H1 (cell line): Measurements from ENCODE around the gene NEURL1B. TPM values are rescaled to one million over a fixed set of nuclear protein-coding genes. Genes with fewer than 3 reads are reported as not detected.

Experiments
- CTCF ChIA-PET: fragments of 300-600 bp; sonication (Branson Sonifier 250); formaldehyde crosslinking; loops from one replicate; lab custom pipeline; 2021; ENCODE audit not compliant: partially characterized antibody; lab: Charles Lee
- POLR2A ChIA-PET: fragments of 300-600 bp; sonication (Branson Sonifier 250); formaldehyde crosslinking; loops from one replicate; lab custom pipeline; 2021; ENCODE audit warnings: inconsistent platforms; ENCODE audit not compliant: partially characterized antibody; lab: Charles Lee
- DNase-seq, 2 experiments: peaks; one replicate each; pipeline versions ENCODE4 v3.0.0 to v3.0.0-alpha.2; 2010 to 2022; ENCODE audit warnings: low spot score in 2 of 2, low read depth in 1 of 2, mixed read lengths in 1 of 2
- FAIRE-seq: peaks from 2 replicates; lab custom pipeline; 2011; peaks lifted over from hg19 to GRCh38; lab: Jason Lieb, UNC
- H2AFZ ChIP-seq: 2 replicates; pipeline ENCODE4 v1.8.1; 2012; ENCODE audit warnings: low read length, inconsistent platforms
- H2AK5ac ChIP-seq: 2 replicates; pipeline ENCODE4 v1.6.1; 2013; ENCODE audit warnings: low read depth, low read length
- H2BK120ac ChIP-seq: replicated peaks from 2 replicates; pipeline ENCODE3; 2013; ENCODE audit warnings: low read depth, low read length, inconsistent platforms
- H2BK12ac ChIP-seq: 2 replicates; pipeline ENCODE4 v1.6.1; 2013; ENCODE audit warnings: low read depth, low read length
- H2BK15ac ChIP-seq: 2 replicates; pipeline ENCODE4 v1.6.1; 2013; ENCODE audit warnings: low read length
- H2BK20ac ChIP-seq: 2 replicates; pipeline ENCODE4 v1.6.1; 2013; ENCODE audit warnings: low read length
- H2BK5ac ChIP-seq: 2 replicates; pipeline ENCODE4 v1.6.1; 2013; ENCODE audit warnings: low read depth, low read length
- H3K14ac ChIP-seq: 2 replicates; pipeline ENCODE4 v1.6.1; 2013; ENCODE audit warnings: inconsistent platforms; ENCODE audit not compliant: insufficient read length
- H3K18ac ChIP-seq: 2 replicates; pipeline ENCODE4 v1.6.1; 2013; ENCODE audit warnings: low read length; ENCODE audit errors: extremely low read depth
- H3K23ac ChIP-seq: 2 replicates; pipeline ENCODE4 v1.6.1; 2013; ENCODE audit warnings: inconsistent platforms; ENCODE audit not compliant: insufficient read length
- H3K23me2 ChIP-seq: 2 replicates; pipeline ENCODE4 v1.6.1; 2013; ENCODE audit warnings: low read depth, low read length
- H3K27ac ChIP-seq: 2 replicates; pipeline ENCODE4 v1.6.1; 2011; ENCODE audit warnings: low read depth, low read length, inconsistent platforms
- H3K27me3 ChIP-seq, 4 experiments: replicated peaks in 1 of 4; 1 replicate in 1 of 4; 2 replicates in 3 of 4; pipeline versions ENCODE4 v1.6.1 to v1.8.1; 2011 to 2013; ENCODE audit warnings: low read length in 3 of 4, mild to moderate bottlenecking in 3 of 4, inconsistent platforms in 2 of 4, mixed read lengths in 2 of 4, moderate library complexity in 1 of 4; ENCODE audit not compliant: control insufficient read depth in 3 of 4, insufficient read depth in 3 of 4; ENCODE audit errors: extremely low read depth in 1 of 4
- H3K36me3 ChIP-seq, 4 experiments: 2 replicates each; pipeline versions ENCODE4 v1.6.1 to v1.8.1; 2011 to 2013; ENCODE audit warnings: mild to moderate bottlenecking in 4 of 4, low read length in 3 of 4, moderate library complexity in 2 of 4, control low read depth in 1 of 4, inconsistent platforms in 1 of 4; ENCODE audit not compliant: insufficient read depth in 4 of 4, control insufficient read depth in 2 of 4
- H3K4ac ChIP-seq: replicated peaks from 2 replicates; pipeline ENCODE3; 2013; ENCODE audit warnings: low read length, low read depth, mixed read lengths, inconsistent platforms; ENCODE audit not compliant: insufficient read length
- H3K4me1 ChIP-seq, 4 experiments: replicated peaks in 1 of 4; 1 replicate in 1 of 4; 2 replicates in 3 of 4; pipeline versions ENCODE4 v1.6.1 to v1.8.1; 2011 to 2013; ENCODE audit warnings: low read length in 3 of 4, inconsistent platforms in 2 of 4, mixed read lengths in 1 of 4; ENCODE audit not compliant: insufficient read depth in 4 of 4, control insufficient read depth in 3 of 4
- H3K4me2 ChIP-seq, 2 experiments: 2 replicates each; pipeline versions ENCODE4 v1.6.1 to v1.8.1; 2011 to 2013; ENCODE audit warnings: low read depth in 2 of 2, low read length in 2 of 2, control low read depth in 1 of 2, inconsistent platforms in 1 of 2, mild to moderate bottlenecking in 1 of 2; ENCODE audit not compliant: insufficient read depth in 1 of 2
- H3K4me3 ChIP-seq, 4 experiments: fragments of 200-600, 300-600 bp in 1 of 4; sonication (generic), shearing (Covaris generic), sonication (Bioruptor Twin) in 1 of 4; 2 replicates each; pipeline versions ENCODE4 v1.5.1 to v1.8.1; 2011 to 2016; ENCODE audit warnings: low read length in 4 of 4, low read depth in 3 of 4, control low read depth in 2 of 4, inconsistent platforms in 2 of 4, mild to moderate bottlenecking in 2 of 4, mixed read lengths in 1 of 4, moderate library complexity in 1 of 4; ENCODE audit not compliant: insufficient read depth in 2 of 4; ENCODE audit errors: extremely low read depth in 1 of 4
- H3K56ac ChIP-seq: replicated peaks from 2 replicates; pipeline ENCODE3; 2013; ENCODE audit warnings: low read depth, mild to moderate bottlenecking, mixed read lengths, low read length, inconsistent platforms; ENCODE audit not compliant: insufficient read length
- H3K79me1 ChIP-seq: 2 replicates; pipeline ENCODE4 v1.6.1; 2013; ENCODE audit warnings: low read depth, low read length, control low read depth
- H3K79me2 ChIP-seq, 2 experiments: 2 replicates each; pipeline versions ENCODE4 v1.6.1 to v1.8.1; 2012 to 2013; ENCODE audit warnings: low read length in 2 of 2, mild to moderate bottlenecking in 2 of 2, inconsistent platforms in 1 of 2; ENCODE audit not compliant: insufficient read depth in 2 of 2, control insufficient read depth in 1 of 2
- H3K9ac ChIP-seq, 4 experiments: replicated peaks in 1 of 4; 1 replicate in 1 of 4; 2 replicates in 3 of 4; pipeline versions ENCODE4 v1.6.1 to v1.8.1; 2011 to 2013; ENCODE audit warnings: low read depth in 3 of 4, low read length in 3 of 4, control low read depth in 2 of 4, mild to moderate bottlenecking in 2 of 4, moderate library complexity in 2 of 4, inconsistent platforms in 1 of 4; ENCODE audit errors: extremely low read depth in 1 of 4
- H3K9me3 ChIP-seq, 2 experiments: 2 replicates each; pipeline versions ENCODE4 v1.6.1 to v1.8.1; 2012 to 2013; ENCODE audit warnings: mild to moderate bottlenecking in 2 of 2, moderate library complexity in 2 of 2, control low read depth in 1 of 2, inconsistent platforms in 1 of 2, low read depth in 1 of 2, low read length in 1 of 2, mixed read lengths in 1 of 2; ENCODE audit not compliant: insufficient read depth in 2 of 2
- H4K20me1 ChIP-seq, 2 experiments: replicated peaks in 1 of 2; 2 replicates each; pipeline versions ENCODE3 to v1.8.1; 2011 to 2013; ENCODE audit warnings: inconsistent platforms in 2 of 2, low read length in 2 of 2, mild to moderate bottlenecking in 1 of 2; ENCODE audit not compliant: insufficient read depth in 2 of 2, control insufficient read depth in 1 of 2
- H4K5ac ChIP-seq: 2 replicates; pipeline ENCODE4 v1.6.1; 2013; ENCODE audit warnings: low read length, low read depth, mixed read lengths, inconsistent platforms; ENCODE audit not compliant: insufficient read length
- H4K8ac ChIP-seq: 2 replicates; pipeline ENCODE4 v1.8.0; 2013; ENCODE audit warnings: mild to moderate bottlenecking, moderate library complexity, low read length, inconsistent platforms; ENCODE audit not compliant: insufficient read depth; ENCODE audit errors: extremely low read depth
- H4K91ac ChIP-seq: replicated peaks from 2 replicates; pipeline ENCODE3; 2013; ENCODE audit warnings: low read length, mixed read lengths, inconsistent platforms; ENCODE audit not compliant: insufficient read length
- USF2 ChIP-seq: IDR thresholded peaks from 2 replicates; pipeline ENCODE4 v1.6.1; 2011; ENCODE audit warnings: low read length, improper control_type of control experiment
- WGBS, 2 experiments: shearing (Covaris generic) in 1 of 2; methylation state at CpG; one replicate each; pipeline versions ENCODE4 v1.1.6 to v1.1.7; 2013 to 2015; ENCODE audit warnings: low lambda C conversion rate in 2 of 2, mixed read lengths in 2 of 2, inconsistent platforms in 1 of 2, low coverage in 1 of 2, missing lambda C conversion rate in 1 of 2; ENCODE audit not compliant: insufficient replicate concordance in 2 of 2, insufficient coverage in 1 of 2, insufficient read length in 1 of 2; ENCODE audit errors: extremely low coverage in 1 of 2, missing lambda C conversion rate in 1 of 2; 5-methylcytosine and 5-hydroxymethylcytosine counted together
- polyA plus RNA-seq, 7 experiments: library from polyadenylated mRNA; depleted of rRNA in 3 of 7; stranded (reverse) in 5 of 7; unstranded in 2 of 7; fragments of >200 nt in 5 of 7; fragments of 200-250 nt in 2 of 7; gene quantifications; 1 replicate in 5 of 7; 2 replicates in 1 of 7; 4 replicates in 1 of 7; pipeline versions ENCODE4 v1.2.1 to v1.2.3, GENCODE V29; 2011 to 2013; ENCODE audit warnings: missing spikeins in 2 of 7, mixed read lengths in 2 of 7
- total RNA-seq: library from RNA; stranded (reverse); fragmentation: NEBNext Ultra II Directional; extraction: Animal tissue kit (Norgen Biotek cat#: 25700); gene quantifications from 2 replicates; pipeline ENCODE4 v1.2.1, GENCODE V29; 2021

Gene NEURL1B
- total and polyA plus RNA-seq, 2 of the 8 experiments (the other 6 are each of a cell fraction or from before 2014, with no cell fraction given): 3.3 to 6.1 TPM

- H4K5ac ChIP-seq: no peak overlapping the region
- H3K18ac ChIP-seq: no peak overlapping the region
- H3K27me3 ChIP-seq: peaks cover 7 to 26% (median 22%) of the 10 kb centered on the region in 4 experiments
- peaks cover 5% of the 10 kb centered on the region for H3K23me2 ChIP-seq
- H2AK5ac ChIP-seq: no peak overlapping the region
- no peak overlapping the region for H3K27ac ChIP-seq
- no peak for DNase-seq
- H2BK20ac ChIP-seq: no peak overlapping the region
- no peak overlapping the region for H2AFZ ChIP-seq
- ChIA-PET CTCF (interaction anchor here (0.9 to 10.6 kb wide), 6 partner anchors 9 to 209 kb away, joined by 3 to 113 read pairs (median 6); no protein-coding TSS in a partner anchor), POLR2A (interaction anchor here (0.7 to 0.9 kb wide), 2 partner anchors 9 to 144 kb away, joined by 3 read pairs; no protein-coding TSS in a partner anchor)
- no peaks in the 10 kb centered on the region for H3K36me3 ChIP-seq
- no peak overlapping the region for H3K14ac ChIP-seq
- H3K79me1 ChIP-seq: no peaks in the 10 kb centered on the region; the same call in 1 of the 2 replicates
- no peak overlapping the region for H3K4ac ChIP-seq
- no peak overlapping the region for H3K9ac ChIP-seq
- H3K56ac ChIP-seq: no peak overlapping the region
- FAIRE-seq: no peak
- WGBS, 2 experiments: 79% methylated on average over 4 of the region's 4 CpGs; no CpG with 5 or more reads in 1 of the 2 experiments
- H2BK12ac ChIP-seq: no peak overlapping the region
- no peaks in the 10 kb centered on the region for H4K20me1 ChIP-seq
- no peak overlapping the region for H2BK120ac ChIP-seq
- H2BK15ac ChIP-seq: no peak overlapping the region
- no peak overlapping the region for H2BK5ac ChIP-seq
- TF ChIP-seq USF2: no peak
- H3K9me3 ChIP-seq: no peaks in the 10 kb centered on the region
- no peak overlapping the region for H3K23ac ChIP-seq
- no peak overlapping the region for H4K8ac ChIP-seq
- H4K91ac ChIP-seq: no peak overlapping the region
- peaks cover 0 to 11% (median 2%) of the 10 kb centered on the region in 4 experiments; a peak in 3 of 7 replicates for H3K4me1 ChIP-seq
- H3K79me2 ChIP-seq: no peaks in the 10 kb centered on the region
- H3K4me3 ChIP-seq: no peak overlapping the region
- no peak overlapping the region for H3K4me2 ChIP-seq
Measured at GRCh38 chr5:172687940-172688339, 46.9 kb downstream of the NEURL1B start.
